Thyroid gland (tissue), 4 donors: Measurements from ENCODE around the gene HES7.

Source experiments
- POLR2A ChIP-seq, 2 donors: fragments of 450-650 bp; IDR thresholded peaks; one replicate each; pipeline ENCODE4 v1.6.1; 2017; ENCODE audit warnings: antibody characterized with exemption in 2 of 2, mild to moderate bottlenecking in 2 of 2, moderate library complexity in 1 of 2
- TF ChIP-seq, protein P1 (sequence below), 6 experiments: fragments of 200-600 bp in 3 of 6; fragments of 450-650 bp in 3 of 6; sonication (generic) in 3 of 6; IDR thresholded peaks; one replicate each; pipeline ENCODE4 v1.5.1; 2016 to 2019; ENCODE audit warnings: antibody characterized with exemption in 6 of 6, mild to moderate bottlenecking in 2 of 6, inconsistent platforms in 1 of 6, moderate library complexity in 1 of 6

DNA sequence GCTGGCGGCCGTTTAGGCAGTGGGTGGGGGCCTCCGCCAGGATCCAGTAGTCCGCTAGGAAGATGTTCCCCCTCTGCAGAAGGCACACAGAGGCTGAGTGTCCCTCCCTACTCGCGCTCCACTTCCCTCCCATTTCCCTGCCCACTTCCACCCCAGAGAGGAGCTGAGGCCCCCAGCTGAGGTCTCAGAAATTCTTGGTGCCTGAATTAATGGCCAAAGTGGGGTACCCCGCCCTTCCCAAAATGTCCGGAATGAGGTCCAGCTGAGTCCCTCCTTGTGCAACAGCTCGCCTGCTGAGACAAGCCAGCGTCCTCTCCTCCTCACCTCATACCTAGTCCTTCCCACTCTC is 13.5 kb downstream of the HES7 start:
- TF ChIP-seq, protein P1, sequence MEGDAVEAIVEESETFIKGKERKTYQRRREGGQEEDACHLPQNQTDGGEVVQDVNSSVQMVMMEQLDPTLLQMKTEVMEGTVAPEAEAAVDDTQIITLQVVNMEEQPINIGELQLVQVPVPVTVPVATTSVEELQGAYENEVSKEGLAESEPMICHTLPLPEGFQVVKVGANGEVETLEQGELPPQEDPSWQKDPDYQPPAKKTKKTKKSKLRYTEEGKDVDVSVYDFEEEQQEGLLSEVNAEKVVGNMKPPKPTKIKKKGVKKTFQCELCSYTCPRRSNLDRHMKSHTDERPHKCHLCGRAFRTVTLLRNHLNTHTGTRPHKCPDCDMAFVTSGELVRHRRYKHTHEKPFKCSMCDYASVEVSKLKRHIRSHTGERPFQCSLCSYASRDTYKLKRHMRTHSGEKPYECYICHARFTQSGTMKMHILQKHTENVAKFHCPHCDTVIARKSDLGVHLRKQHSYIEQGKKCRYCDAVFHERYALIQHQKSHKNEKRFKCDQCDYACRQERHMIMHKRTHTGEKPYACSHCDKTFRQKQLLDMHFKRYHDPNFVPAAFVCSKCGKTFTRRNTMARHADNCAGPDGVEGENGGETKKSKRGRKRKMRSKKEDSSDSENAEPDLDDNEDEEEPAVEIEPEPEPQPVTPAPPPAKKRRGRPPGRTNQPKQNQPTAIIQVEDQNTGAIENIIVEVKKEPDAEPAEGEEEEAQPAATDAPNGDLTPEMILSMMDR (IDR thresholded peaks at IDR 0.05), result no peak
- no peak for TF ChIP-seq POLR2A (IDR thresholded peaks at IDR 0.05)
